Measurements from ENCODE around the gene GRIA3. TPM values are rescaled to one million over a fixed set of nuclear protein-coding genes. Genes with fewer than 3 reads are reported as not detected.

The GRIA3 gene
- total RNA-seq, 1 experiment from 2014 or later = not detected

DNA sequence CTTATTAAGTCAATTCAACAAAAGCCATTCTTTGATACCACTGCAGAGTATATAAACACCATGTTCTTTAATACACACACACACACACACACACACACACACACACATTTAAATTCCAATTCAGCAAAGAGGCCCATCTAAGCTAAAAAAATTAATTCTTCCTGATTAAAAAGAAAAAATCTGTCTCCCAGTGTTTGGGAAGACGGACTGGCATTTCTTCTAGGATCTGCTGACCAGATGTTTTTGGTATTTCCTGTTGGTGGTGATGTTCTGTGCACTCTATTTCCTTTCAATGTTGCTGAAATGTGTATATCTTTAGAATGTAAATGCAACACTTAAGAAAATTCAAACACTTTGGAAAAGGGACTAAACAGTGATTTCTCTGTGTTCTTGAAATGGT lies 304.9 kb downstream of the GRIA3 start (continued):
- TF ChIP-seq POLR2AphosphoS5 (IDR thresholded peaks at IDR 0.05; ENCODE audit: low read depth, low read length) = no peak
- TF ChIP-seq SRF (IDR thresholded peaks at IDR 0.05; ENCODE audit: low read depth) = no peak
- no peak for TF ChIP-seq EGR1 (IDR thresholded peaks at IDR 0.05; ENCODE audit: low read depth)

DNA sequence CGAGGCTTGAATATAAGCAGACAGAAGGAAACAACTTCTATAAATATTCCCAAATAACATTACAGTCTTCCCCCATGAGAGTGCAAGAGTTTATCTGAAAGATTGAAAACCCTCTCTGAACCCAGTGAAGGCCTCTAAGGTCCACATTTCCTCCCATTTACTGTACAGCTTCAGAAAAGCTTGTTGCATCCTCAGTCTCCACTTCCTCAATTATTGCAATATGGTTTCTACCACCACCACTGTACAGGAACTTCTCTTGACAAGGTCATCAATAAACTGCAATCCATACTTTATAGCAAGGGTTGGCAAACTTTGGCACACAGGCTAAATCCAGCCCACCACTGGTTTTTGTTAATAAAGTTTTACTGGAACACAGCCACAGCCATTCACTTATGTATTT lies 309.8 kb downstream of the GRIA3 start:
- no peaks in the 10 kb centered on the region for H4K20me1 ChIP-seq (ENCODE audit: insufficient read depth)
- DNase-seq (ENCODE audit: low read depth, low spot score) (no peak), ATAC-seq (no peak)
- TF ChIP-seq RAD21 (IDR thresholded peaks at IDR 0.05; ENCODE audit: low read depth) = no peak
- no peak for TF ChIP-seq SIN3A (IDR thresholded peaks at IDR 0.05; ENCODE audit: low read depth)
- no peak for TF ChIP-seq CBX3 (IDR thresholded peaks at IDR 0.05; ENCODE audit: low read depth)
- TF ChIP-seq SP1 (IDR thresholded peaks at IDR 0.05; ENCODE audit: low read depth) = no peak
- no peak for TF ChIP-seq ELF1 (IDR thresholded peaks at IDR 0.05; ENCODE audit: borderline replicate concordance, low read depth)
- TF ChIP-seq ZFX (IDR thresholded peaks at IDR 0.05) = no peak
- H3K27me3 ChIP-seq (ENCODE audit: insufficient read depth, low read length) = no peaks in the 10 kb centered on the region
- RAD21 ChIA-PET (ENCODE audit: low non-redundant PET in 1 of 2, low total read pairs in 2 of 2, uncharacterized antibody in 2 of 2, unreplicated experiment in 2 of 2) = no interaction called here
- no peak overlapping the region for H3K4me3 ChIP-seq (replicated peaks in 1 of 2; ENCODE audit: low read depth in 1 of 2, low read length in 2 of 2)
- H3K27ac ChIP-seq (ENCODE audit: low read depth, low read length) = no peak overlapping the region
- CTCF ChIA-PET = no interaction called here
- intact Hi-C loops (cut with micrococcal nuclease) = no loop called here
- no peak overlapping the region for H3K9ac ChIP-seq (ENCODE audit: low read length)
- no peaks in the 10 kb centered on the region for H3K9me2 ChIP-seq (ENCODE audit: insufficient read depth)
- H3K79me2 ChIP-seq (ENCODE audit: insufficient read depth, low read length) = no peaks in the 10 kb centered on the region
- no peak overlapping the region for H2AFZ ChIP-seq (ENCODE audit: low read depth, low read length, poor library complexity, severe bottlenecking)
- BruUV-seq (replicated peaks) = no TSS peak
- POLR2A ChIA-PET = no interaction called here
- no peaks in the 10 kb centered on the region for H3K36me3 ChIP-seq (ENCODE audit: control insufficient read depth in 1 of 2, insufficient read depth in 2 of 2, low read length in 2 of 2)
- no peaks in the 10 kb centered on the region for H3K9me3 ChIP-seq (ENCODE audit: control insufficient read depth in 1 of 2, insufficient read depth in 1 of 2, low read depth in 1 of 2, low read length in 2 of 2)
- no peaks in the 10 kb centered on the region for H3K4me1 ChIP-seq (ENCODE audit: control insufficient read depth in 1 of 2, insufficient read depth in 2 of 2, low read length in 2 of 2)
- H3K4me2 ChIP-seq (ENCODE audit: low read length) = no peak overlapping the region

DNA sequence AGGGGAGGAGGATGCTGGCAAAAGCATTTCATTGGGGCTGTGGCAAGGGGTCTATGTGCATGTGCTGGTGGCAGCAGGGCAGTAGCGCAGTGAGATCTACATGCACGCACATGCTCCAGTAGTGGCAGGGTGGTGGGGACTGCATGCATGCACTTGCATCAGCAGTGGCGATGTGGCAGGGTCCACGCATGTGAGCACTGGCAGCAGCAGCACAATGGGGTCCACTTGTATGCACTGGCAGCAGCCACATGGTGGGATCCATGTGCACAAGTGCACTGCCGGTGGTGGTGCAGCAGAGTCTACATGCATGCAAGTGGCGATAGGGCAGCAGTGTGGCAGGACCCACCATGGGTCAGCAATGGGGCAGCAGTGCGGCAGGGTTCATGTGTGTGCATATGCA lies 315.7 kb downstream of the GRIA3 start:
- no peak overlapping the region for H3K4me3 ChIP-seq (replicated peaks in 1 of 2; ENCODE audit: low read depth in 1 of 2, low read length in 2 of 2)
- intact Hi-C loops (cut with micrococcal nuclease) = no loop called here
- ChIA-PET POLR2A (no interaction called here), CTCF (no interaction called here), RAD21 (ENCODE audit: low non-redundant PET in 1 of 2, low total read pairs in 2 of 2, uncharacterized antibody in 2 of 2, unreplicated experiment in 2 of 2) (no interaction called here)
- no peak overlapping the region for H3K9ac ChIP-seq (ENCODE audit: low read length)
- TF ChIP-seq, protein P1, sequence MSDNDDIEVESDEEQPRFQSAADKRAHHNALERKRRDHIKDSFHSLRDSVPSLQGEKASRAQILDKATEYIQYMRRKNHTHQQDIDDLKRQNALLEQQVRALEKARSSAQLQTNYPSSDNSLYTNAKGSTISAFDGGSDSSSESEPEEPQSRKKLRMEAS (IDR thresholded peaks at IDR 0.05) = no peak
- TF ChIP-seq, protein P2, sequence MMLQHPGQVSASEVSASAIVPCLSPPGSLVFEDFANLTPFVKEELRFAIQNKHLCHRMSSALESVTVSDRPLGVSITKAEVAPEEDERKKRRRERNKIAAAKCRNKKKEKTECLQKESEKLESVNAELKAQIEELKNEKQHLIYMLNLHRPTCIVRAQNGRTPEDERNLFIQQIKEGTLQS (IDR thresholded peaks at IDR 0.05) = no peak
- TF ChIP-seq EZH2phosphoT487 (IDR thresholded peaks at IDR 0.05; ENCODE audit: borderline replicate concordance) = no peak
- TF ChIP-seq, protein P3, sequence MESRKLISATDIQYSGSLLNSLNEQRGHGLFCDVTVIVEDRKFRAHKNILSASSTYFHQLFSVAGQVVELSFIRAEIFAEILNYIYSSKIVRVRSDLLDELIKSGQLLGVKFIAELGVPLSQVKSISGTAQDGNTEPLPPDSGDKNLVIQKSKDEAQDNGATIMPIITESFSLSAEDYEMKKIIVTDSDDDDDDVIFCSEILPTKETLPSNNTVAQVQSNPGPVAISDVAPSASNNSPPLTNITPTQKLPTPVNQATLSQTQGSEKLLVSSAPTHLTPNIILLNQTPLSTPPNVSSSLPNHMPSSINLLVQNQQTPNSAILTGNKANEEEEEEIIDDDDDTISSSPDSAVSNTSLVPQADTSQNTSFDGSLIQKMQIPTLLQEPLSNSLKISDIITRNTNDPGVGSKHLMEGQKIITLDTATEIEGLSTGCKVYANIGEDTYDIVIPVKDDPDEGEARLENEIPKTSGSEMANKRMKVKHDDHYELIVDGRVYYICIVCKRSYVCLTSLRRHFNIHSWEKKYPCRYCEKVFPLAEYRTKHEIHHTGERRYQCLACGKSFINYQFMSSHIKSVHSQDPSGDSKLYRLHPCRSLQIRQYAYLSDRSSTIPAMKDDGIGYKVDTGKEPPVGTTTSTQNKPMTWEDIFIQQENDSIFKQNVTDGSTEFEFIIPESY (IDR thresholded peaks at IDR 0.05; ENCODE audit: extremely low read depth, insufficient replicate concordance, low read length) = no peak
- TF ChIP-seq CBX3 (IDR thresholded peaks at IDR 0.05; ENCODE audit: low read depth) = no peak
- TF ChIP-seq, protein P4, sequence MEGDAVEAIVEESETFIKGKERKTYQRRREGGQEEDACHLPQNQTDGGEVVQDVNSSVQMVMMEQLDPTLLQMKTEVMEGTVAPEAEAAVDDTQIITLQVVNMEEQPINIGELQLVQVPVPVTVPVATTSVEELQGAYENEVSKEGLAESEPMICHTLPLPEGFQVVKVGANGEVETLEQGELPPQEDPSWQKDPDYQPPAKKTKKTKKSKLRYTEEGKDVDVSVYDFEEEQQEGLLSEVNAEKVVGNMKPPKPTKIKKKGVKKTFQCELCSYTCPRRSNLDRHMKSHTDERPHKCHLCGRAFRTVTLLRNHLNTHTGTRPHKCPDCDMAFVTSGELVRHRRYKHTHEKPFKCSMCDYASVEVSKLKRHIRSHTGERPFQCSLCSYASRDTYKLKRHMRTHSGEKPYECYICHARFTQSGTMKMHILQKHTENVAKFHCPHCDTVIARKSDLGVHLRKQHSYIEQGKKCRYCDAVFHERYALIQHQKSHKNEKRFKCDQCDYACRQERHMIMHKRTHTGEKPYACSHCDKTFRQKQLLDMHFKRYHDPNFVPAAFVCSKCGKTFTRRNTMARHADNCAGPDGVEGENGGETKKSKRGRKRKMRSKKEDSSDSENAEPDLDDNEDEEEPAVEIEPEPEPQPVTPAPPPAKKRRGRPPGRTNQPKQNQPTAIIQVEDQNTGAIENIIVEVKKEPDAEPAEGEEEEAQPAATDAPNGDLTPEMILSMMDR (IDR thresholded peaks at IDR 0.05 in 2 of 3, conservative IDR thresholded peaks at IDR 0.05 in 1 of 3; ENCODE audit: borderline replicate concordance in 1 of 3, insufficient read depth in 1 of 3, low read depth in 2 of 3, low read length in 2 of 3) = no peak
- no peak for TF ChIP-seq POLR2AphosphoS5 (IDR thresholded peaks at IDR 0.05; ENCODE audit: low read depth, low read length)
- DNase-seq (ENCODE audit: low read depth, low spot score) (no peak), ATAC-seq (no peak)
- H2AFZ ChIP-seq (ENCODE audit: low read depth, low read length, poor library complexity, severe bottlenecking) = no peak overlapping the region
- no peaks in the 10 kb centered on the region for H3K79me2 ChIP-seq (ENCODE audit: insufficient read depth, low read length)
- no peak overlapping the region for H3K4me2 ChIP-seq (ENCODE audit: low read length)
- H3K4me1 ChIP-seq (ENCODE audit: control insufficient read depth in 1 of 2, insufficient read depth in 2 of 2, low read length in 2 of 2) = no peaks in the 10 kb centered on the region
- no peaks in the 10 kb centered on the region for H3K9me2 ChIP-seq (ENCODE audit: insufficient read depth)
- no peaks in the 10 kb centered on the region for H4K20me1 ChIP-seq (ENCODE audit: insufficient read depth)
- no peak overlapping the region for H3K27ac ChIP-seq (ENCODE audit: low read depth, low read length)
- H3K36me3 ChIP-seq (ENCODE audit: control insufficient read depth in 1 of 2, insufficient read depth in 2 of 2, low read length in 2 of 2) = no peaks in the 10 kb centered on the region
- H3K27me3 ChIP-seq (ENCODE audit: insufficient read depth, low read length) = no peaks in the 10 kb centered on the region
- no peaks in the 10 kb centered on the region for H3K9me3 ChIP-seq (ENCODE audit: control insufficient read depth in 1 of 2, insufficient read depth in 1 of 2, low read depth in 1 of 2, low read length in 2 of 2)
- no TSS peak for BruUV-seq (replicated peaks)
